ENCODE measurements around the gene UGCG. TPM values are rescaled to one million over a fixed set of nuclear protein-coding genes. Genes with fewer than 3 reads are reported as not detected.

The UGCG gene
- total RNA-seq, 4 donors from 2014 or later = 12.3 to 75.1 (median 34.5) TPM

GRCh38 chr9:111909444-111909843 lies 12.8 kb downstream of the UGCG start:
- peaks cover 5 to 7% of the 10 kb centered on the region in 2 donors for H3K4me1 ChIP-seq
- H3K4me3 ChIP-seq = no peak overlapping the region
- no peak for DNase-seq
- H3K9me3 ChIP-seq = no peaks in the 10 kb centered on the region
- TF ChIP-seq, protein P1, sequence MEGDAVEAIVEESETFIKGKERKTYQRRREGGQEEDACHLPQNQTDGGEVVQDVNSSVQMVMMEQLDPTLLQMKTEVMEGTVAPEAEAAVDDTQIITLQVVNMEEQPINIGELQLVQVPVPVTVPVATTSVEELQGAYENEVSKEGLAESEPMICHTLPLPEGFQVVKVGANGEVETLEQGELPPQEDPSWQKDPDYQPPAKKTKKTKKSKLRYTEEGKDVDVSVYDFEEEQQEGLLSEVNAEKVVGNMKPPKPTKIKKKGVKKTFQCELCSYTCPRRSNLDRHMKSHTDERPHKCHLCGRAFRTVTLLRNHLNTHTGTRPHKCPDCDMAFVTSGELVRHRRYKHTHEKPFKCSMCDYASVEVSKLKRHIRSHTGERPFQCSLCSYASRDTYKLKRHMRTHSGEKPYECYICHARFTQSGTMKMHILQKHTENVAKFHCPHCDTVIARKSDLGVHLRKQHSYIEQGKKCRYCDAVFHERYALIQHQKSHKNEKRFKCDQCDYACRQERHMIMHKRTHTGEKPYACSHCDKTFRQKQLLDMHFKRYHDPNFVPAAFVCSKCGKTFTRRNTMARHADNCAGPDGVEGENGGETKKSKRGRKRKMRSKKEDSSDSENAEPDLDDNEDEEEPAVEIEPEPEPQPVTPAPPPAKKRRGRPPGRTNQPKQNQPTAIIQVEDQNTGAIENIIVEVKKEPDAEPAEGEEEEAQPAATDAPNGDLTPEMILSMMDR (IDR thresholded peaks at IDR 0.05) = no peak
- TF ChIP-seq POLR2A (IDR thresholded peaks at IDR 0.05) = no peak
- no peaks in the 10 kb centered on the region for H3K36me3 ChIP-seq
- intact Hi-C loops (cut with DNase I; ENCODE audit: low total_unique reads) = no loop called here
- H3K27me3 ChIP-seq = no peaks in the 10 kb centered on the region
- no peak overlapping the region for H3K27ac ChIP-seq

DNA sequence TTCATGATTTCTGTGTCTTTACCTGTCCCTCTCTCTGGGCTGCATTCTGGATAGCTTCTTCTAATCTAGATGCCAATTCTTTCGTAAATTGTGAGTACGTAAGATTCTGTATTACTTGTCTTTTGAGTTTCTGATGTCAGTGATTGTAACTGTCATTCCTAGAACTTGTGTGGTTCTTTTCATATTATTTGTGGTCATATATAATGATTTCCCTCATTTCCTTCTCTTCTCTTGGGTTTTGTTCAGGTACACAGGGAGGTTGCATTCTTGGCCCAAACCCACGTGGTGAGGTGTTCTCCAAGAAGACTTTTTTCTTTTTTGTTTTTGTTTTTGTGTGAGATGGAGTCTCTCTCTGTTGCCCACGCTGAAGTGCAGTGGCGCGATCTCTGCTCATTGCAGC lies 13.8 kb downstream of the UGCG start:
- TF ChIP-seq, protein P1 (IDR thresholded peaks at IDR 0.05) = no peak
- TF ChIP-seq POLR2A (IDR thresholded peaks at IDR 0.05) = no peak
- Histone ChIP-seq H3K27me3 (no peaks in the 10 kb centered on the region), H3K4me3 (no peak overlapping the region), H3K36me3 (no peaks in the 10 kb centered on the region), H3K4me1 (peaks cover 5 to 7% of the 10 kb centered on the region in 2 donors), H3K27ac (no peak overlapping the region), H3K9me3 (no peaks in the 10 kb centered on the region)
- DNase-seq = no peak
- intact Hi-C loops (cut with DNase I; ENCODE audit: low total_unique reads) = no loop called here

- Histone ChIP-seq H3K27me3 (no peaks in the 10 kb centered on the region), H3K36me3 (no peaks in the 10 kb centered on the region), H3K27ac (no peak overlapping the region), H3K4me1 (peaks cover 5% of the 10 kb centered on the region in 2 donors), H3K9me3 (no peaks in the 10 kb centered on the region), H3K4me3 (no peak overlapping the region)
- DNase-seq = no peak
- TF ChIP-seq, protein P1 (IDR thresholded peaks at IDR 0.05) = no peak
- TF ChIP-seq POLR2A (IDR thresholded peaks at IDR 0.05) = no peak
- intact Hi-C loops (cut with DNase I; ENCODE audit: low total_unique reads) = no loop called here
Observed at GRCh38 chr9:111913159-111913558, 16.5 kb downstream of the UGCG start.

- Histone ChIP-seq H3K27me3 (no peaks in the 10 kb centered on the region), H3K4me1 (no peaks in the 10 kb centered on the region), H3K9me3 (no peaks in the 10 kb centered on the region), H3K36me3 (no peaks in the 10 kb centered on the region), H3K27ac (no peak overlapping the region), H3K4me3 (no peak overlapping the region)
- intact Hi-C loops (cut with DNase I; ENCODE audit: low total_unique reads) = no loop called here
- TF ChIP-seq, protein P1 (IDR thresholded peaks at IDR 0.05) = no peak
- TF ChIP-seq POLR2A (IDR thresholded peaks at IDR 0.05) = no peak
- DNase-seq = no peak
Observed at GRCh38 chr9:111914749-111915424, 18.3 kb downstream of the UGCG start.

DNA sequence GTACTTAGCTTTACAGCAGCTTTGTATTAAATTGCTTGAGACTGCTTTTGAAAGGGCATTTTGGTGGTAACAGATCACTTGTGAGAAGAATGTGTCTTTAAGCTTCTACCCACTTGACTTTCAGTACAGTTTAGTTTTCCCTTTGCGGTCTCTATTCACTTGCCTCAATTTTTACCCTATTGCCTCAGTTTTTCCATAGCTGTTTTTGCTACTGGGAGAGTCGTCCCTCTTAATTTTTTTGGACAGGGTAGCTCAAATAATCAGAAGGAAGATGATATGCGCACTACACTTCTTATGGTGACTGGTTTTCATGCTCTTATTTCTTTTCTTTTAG lies 18.8 kb downstream of the UGCG start:
- TF ChIP-seq POLR2A (IDR thresholded peaks at IDR 0.05) = no peak
- TF ChIP-seq, protein P1 (IDR thresholded peaks at IDR 0.05) = no peak
- Histone ChIP-seq H3K4me1 (no peaks in the 10 kb centered on the region), H3K27me3 (no peaks in the 10 kb centered on the region), H3K27ac (no peak overlapping the region), H3K9me3 (no peaks in the 10 kb centered on the region), H3K4me3 (no peak overlapping the region), H3K36me3 (no peaks in the 10 kb centered on the region)
- DNase-seq = no peak
- intact Hi-C loops (cut with DNase I; ENCODE audit: low total_unique reads) = no loop called here
